ENCODE results near the gene SHOX.
"Not testable (repeated sequence)": the region's sequence is repeated elsewhere in the genome, so short reads cannot be mapped to it uniquely, and the experiment has no call there.

Gene SHOX

GRCh38 chrX:649166-649565 lies 18.6 kb downstream of the SHOX start:
- peaks cover 40% of the 10 kb centered on the region for H3K27me3 ChIP-seq
- no peaks in the 10 kb centered on the region for H3K36me3 ChIP-seq
- TF ChIP-seq CTCF (IDR thresholded peaks at IDR 0.05) = no peak
- no peaks in the 10 kb centered on the region for H3K9me3 ChIP-seq
- H3K4me1 ChIP-seq (ENCODE audit: control insufficient read depth in 1 of 2, insufficient read depth in 1 of 2, low read depth in 1 of 2, low read length in 1 of 2) = no peaks in the 10 kb centered on the region
- no peak overlapping the region for H3K27ac ChIP-seq
- no peak overlapping the region for H3K4me3 ChIP-seq (ENCODE audit: low read depth in 1 of 2, low read length in 1 of 2)

- no peak for TF ChIP-seq CTCF (IDR thresholded peaks at IDR 0.05)
Observed at GRCh38 chrX:650324-650723, 19.7 kb downstream of the SHOX start.

GRCh38 chrX:650811-651210 lies 20.2 kb downstream of the SHOX start:
- no peaks in the 10 kb centered on the region for H3K4me1 ChIP-seq (ENCODE audit: control insufficient read depth in 1 of 2, insufficient read depth in 1 of 2, low read depth in 1 of 2, low read length in 1 of 2)
- peaks cover 24% of the 10 kb centered on the region for H3K27me3 ChIP-seq
- H3K9me3 ChIP-seq = no peaks in the 10 kb centered on the region
- no peaks in the 10 kb centered on the region for H3K36me3 ChIP-seq
- no peak overlapping the region for H3K4me3 ChIP-seq (ENCODE audit: low read depth in 1 of 2, low read length in 1 of 2)
- no peak overlapping the region for H3K27ac ChIP-seq
- no peak for TF ChIP-seq CTCF (IDR thresholded peaks at IDR 0.05)

More at GRCh38 chrX:650324-650723, 19.7 kb downstream of the SHOX start:
- no peaks in the 10 kb centered on the region for H3K9me3 ChIP-seq
- H3K27me3 ChIP-seq = peaks cover 28% of the 10 kb centered on the region
- no peaks in the 10 kb centered on the region for H3K36me3 ChIP-seq
- H3K4me3 ChIP-seq (ENCODE audit: low read depth in 1 of 2, low read length in 1 of 2) = no peak overlapping the region
- no peaks in the 10 kb centered on the region for H3K4me1 ChIP-seq (ENCODE audit: control insufficient read depth in 1 of 2, insufficient read depth in 1 of 2, low read depth in 1 of 2, low read length in 1 of 2)
- no peak overlapping the region for H3K27ac ChIP-seq

- not testable (repeated sequence) for H3K4me3 ChIP-seq (ENCODE audit: low read depth in 1 of 2, low read length in 1 of 2); H3K27ac ChIP-seq; H3K4me1 ChIP-seq (ENCODE audit: control insufficient read depth in 1 of 2, insufficient read depth in 1 of 2, low read depth in 1 of 2, low read length in 1 of 2); H3K36me3 ChIP-seq; H3K9me3 ChIP-seq
- H3K27me3 ChIP-seq = peaks cover 14% of the 10 kb centered on the region
Observed at GRCh38 chrX:651922-652321, 21.3 kb downstream of the SHOX start.

- H3K4me1 ChIP-seq (ENCODE audit: control insufficient read depth in 1 of 2, insufficient read depth in 1 of 2, low read depth in 1 of 2, low read length in 1 of 2) = no peaks in the 10 kb centered on the region
- no peaks in the 10 kb centered on the region for H3K36me3 ChIP-seq
- H3K27ac ChIP-seq = no peak overlapping the region
- peaks cover 14% of the 10 kb centered on the region for H3K27me3 ChIP-seq
- H3K9me3 ChIP-seq = no peaks in the 10 kb centered on the region
- no peak overlapping the region for H3K4me3 ChIP-seq (ENCODE audit: low read depth in 1 of 2, low read length in 1 of 2)
- no peak for TF ChIP-seq CTCF (IDR thresholded peaks at IDR 0.05)
Observed at GRCh38 chrX:652341-652741, 21.8 kb downstream of the SHOX start.

- no peak overlapping the region for H3K4me3 ChIP-seq (ENCODE audit: low read depth in 1 of 2, low read length in 1 of 2)
- no peak overlapping the region for H3K27ac ChIP-seq
- H3K36me3 ChIP-seq = no peaks in the 10 kb centered on the region
- H3K27me3 ChIP-seq = peaks cover 14% of the 10 kb centered on the region
- no peaks in the 10 kb centered on the region for H3K9me3 ChIP-seq
- no peaks in the 10 kb centered on the region for H3K4me1 ChIP-seq (ENCODE audit: control insufficient read depth in 1 of 2, insufficient read depth in 1 of 2, low read depth in 1 of 2, low read length in 1 of 2)
- no peak for TF ChIP-seq CTCF (IDR thresholded peaks at IDR 0.05)
Observed at GRCh38 chrX:653306-653705, 22.7 kb downstream of the SHOX start.

Measured in neutrophil (primary cell).